GM23248 (cell line): ENCODE measurements around the gene HOXB8.

Experiments
- EZH2 ChIP-seq: fragments of 200-600 bp; sonication (generic); IDR thresholded peaks from 2 replicates; pipeline ENCODE4 v1.6.1; 2018; ENCODE audit warnings: antibody characterized with exemption, mild to moderate bottlenecking; ENCODE audit not compliant: insufficient read depth, poor library complexity, severe bottlenecking
- EZH2phosphoT487 ChIP-seq: fragments of 200-600 bp; sonication (generic); IDR thresholded peaks from 2 replicates; pipeline ENCODE4 v1.6.1; 2018; ENCODE audit warnings: antibody characterized with exemption, moderate library complexity, mild to moderate bottlenecking, low read depth; ENCODE audit not compliant: insufficient read depth

GRCh38 chr17:48644159-48644558 is 29.1 kb upstream of the HOXB8 start:
- TF ChIP-seq EZH2 (no peak), EZH2phosphoT487 (no peak)
